Measurements from ENCODE around the gene NPFFR1.

NPFFR1 gene

GRCh38 chr10:70306886-70307520 lies 23.2 kb upstream of the NPFFR1 start:
- no peak for DNase-seq (ENCODE audit: low spot score)
- H3K4me3 ChIP-seq = no peak overlapping the region
- no peak for TF ChIP-seq CTCF (IDR thresholded peaks at IDR 0.05)

GRCh38 chr10:70306181-70306705 lies 22.4 kb upstream of the NPFFR1 start:
- Histone ChIP-seq H3K4me3 (no peak overlapping the region), H3K27ac (no peak overlapping the region)
- TF ChIP-seq CTCF (IDR thresholded peaks at IDR 0.05) = no peak
- no peak for DNase-seq (ENCODE audit: low spot score)

More at GRCh38 chr10:70306886-70307520, 23.2 kb upstream of the NPFFR1 start:
- H3K27ac ChIP-seq = no peak overlapping the region

- Histone ChIP-seq H3K27ac (no peak overlapping the region), H3K4me3 (no peak overlapping the region)
- DNase-seq (ENCODE audit: low spot score) = no peak
- TF ChIP-seq CTCF (IDR thresholded peaks at IDR 0.05) = no peak
These were observed 19.9 kb upstream of the NPFFR1 start for GRCh38 chr10:70303730-70304129.

GRCh38 chr10:70302292-70302691 lies 18.5 kb upstream of the NPFFR1 start:
- peak overlapping the region in 1 of 2 donors; percentile 51 for H3K27ac ChIP-seq
- no peak for TF ChIP-seq CTCF (IDR thresholded peaks at IDR 0.05)
- no peak for DNase-seq (ENCODE audit: low spot score)
- no peak overlapping the region for H3K4me3 ChIP-seq

- Histone ChIP-seq H3K27ac (no peak overlapping the region), H3K4me3 (no peak overlapping the region)
- DNase-seq (ENCODE audit: low spot score) = no peak
- TF ChIP-seq CTCF (IDR thresholded peaks at IDR 0.05) = no peak
These were observed 17.2 kb upstream of the NPFFR1 start for GRCh38 chr10:70300908-70301597.

GRCh38 chr10:70300461-70300860 lies 16.7 kb upstream of the NPFFR1 start:
- no peak for TF ChIP-seq CTCF (IDR thresholded peaks at IDR 0.05)
- H3K27ac ChIP-seq = no peak overlapping the region

GRCh38 chr10:70299876-70300275 lies 16.1 kb upstream of the NPFFR1 start:
- Histone ChIP-seq H3K27ac (no peak overlapping the region), H3K4me3 (no peak overlapping the region)
- no peak for TF ChIP-seq CTCF (IDR thresholded peaks at IDR 0.05)
- DNase-seq (ENCODE audit: low spot score) = no peak

More at GRCh38 chr10:70300461-70300860, 16.7 kb upstream of the NPFFR1 start:
- H3K4me3 ChIP-seq = no peak overlapping the region
- no peak for DNase-seq (ENCODE audit: low spot score)

Measured in coronary artery (tissue), 2 donors.